ENCODE measurements around the gene GCN1.
"Not testable (repeated sequence)": the region's sequence is repeated elsewhere in the genome, so short reads cannot be mapped to it uniquely, and the experiment has no call there.

Gene GCN1

DNA sequence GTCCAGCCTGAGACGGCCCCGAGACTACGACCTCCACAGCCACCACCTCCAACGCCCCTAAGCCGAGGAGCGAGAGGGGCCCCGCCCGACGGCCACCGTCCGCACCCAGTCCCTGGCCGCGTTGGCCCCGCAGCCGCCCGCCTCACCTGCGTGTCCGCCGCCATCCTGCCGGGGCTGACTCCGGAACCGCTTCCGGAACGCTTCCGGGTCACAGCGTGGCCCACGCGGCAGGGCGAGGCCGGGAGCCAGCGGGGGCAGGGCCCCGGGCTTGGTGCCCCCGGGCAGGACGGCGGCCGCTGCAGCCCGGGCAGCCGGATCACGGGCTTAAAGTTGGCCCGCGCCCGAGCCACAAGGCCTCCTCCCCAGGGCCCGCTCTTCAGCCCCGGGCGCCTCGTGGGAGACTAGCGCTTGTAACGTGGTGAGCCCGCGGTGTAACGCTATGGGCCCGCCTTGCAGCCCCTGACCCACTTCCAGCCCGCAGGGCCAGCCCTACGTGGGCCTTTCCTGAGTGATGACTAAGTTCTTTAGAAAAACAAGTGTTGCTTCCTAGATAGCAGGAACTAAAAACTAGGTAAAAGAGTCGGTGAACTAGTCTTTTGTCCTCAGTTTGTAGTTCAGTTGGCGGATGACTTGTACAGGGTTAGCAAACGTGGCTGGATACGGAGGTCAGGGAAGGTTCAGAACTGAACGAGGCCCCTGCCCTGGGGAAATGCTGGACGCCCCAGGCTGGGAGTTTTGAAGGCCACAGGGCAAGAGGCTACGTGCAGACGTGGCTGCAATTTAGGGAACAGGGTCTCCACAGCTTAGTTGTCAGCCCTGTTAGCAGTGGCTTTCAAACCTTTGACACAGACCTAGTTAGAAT, at the start of gene GCN1:
Gene GCN1, minus strand, starts transcription at position 182 of the 862 bp plus-strand sequence. Its CDS starts 18 bp downstream, at position 164.
- peak; percentile 82 for DNase-seq

DNA sequence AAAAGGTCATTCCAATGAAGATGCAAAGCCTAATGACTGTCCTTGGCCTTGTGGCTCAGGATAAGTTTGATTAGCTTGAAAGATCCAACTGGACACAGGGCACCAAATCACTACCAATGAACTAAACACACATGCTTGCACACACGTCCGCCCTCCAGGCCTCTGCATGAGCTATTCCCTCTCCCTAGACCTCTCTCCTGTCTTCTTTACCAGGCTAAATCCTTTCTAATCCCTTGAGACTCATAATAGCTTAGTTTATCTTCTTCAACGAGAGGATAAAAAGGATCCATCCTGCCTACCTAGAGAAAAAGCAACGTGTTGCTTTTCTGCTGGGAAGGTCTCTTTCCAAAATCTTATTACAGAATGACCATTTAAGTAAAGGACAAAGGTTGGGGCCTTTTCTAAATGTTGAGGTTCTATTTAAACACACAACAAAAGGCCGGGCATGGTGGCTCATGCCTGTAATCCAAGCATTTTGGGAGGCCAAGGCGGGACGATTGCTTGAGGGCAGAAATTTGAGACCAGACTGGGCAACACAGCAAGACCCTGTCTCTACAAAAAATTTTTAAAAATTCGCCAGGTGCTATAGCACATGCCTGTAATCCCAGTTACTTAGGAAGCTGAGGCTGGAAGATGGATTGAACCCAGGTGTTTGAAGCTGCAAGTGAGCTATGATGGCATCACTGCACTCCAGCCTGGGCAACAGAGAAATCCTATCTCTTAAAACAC, 48.6 kb upstream of the GCN1 start:
- DNase-seq: no peak

DNA sequence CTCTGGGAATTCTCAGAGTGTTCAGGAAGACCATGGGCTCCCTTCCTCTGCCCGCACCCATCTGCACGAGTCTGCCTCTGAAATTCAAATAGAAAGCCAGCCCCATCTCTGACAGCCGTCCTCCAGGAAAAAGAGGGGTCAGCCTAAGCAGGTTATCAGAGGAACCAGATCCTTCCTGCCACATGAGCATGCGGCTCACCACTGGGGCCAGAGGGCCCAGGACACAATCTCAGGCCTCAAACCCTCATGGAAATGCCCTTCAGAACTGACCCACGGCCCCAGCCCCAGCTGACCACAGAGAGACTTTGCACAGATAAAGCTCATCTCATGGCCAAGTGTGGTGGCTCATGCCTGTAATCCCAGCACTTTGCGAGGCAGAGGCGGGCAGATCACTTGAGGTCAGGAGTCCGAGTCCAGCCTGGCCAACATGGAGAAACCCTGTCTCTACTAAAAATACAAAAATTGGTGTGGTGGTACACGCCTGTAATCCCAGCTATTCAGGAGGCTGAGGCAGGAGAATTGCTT, 47.8 kb upstream of the GCN1 start:
- DNase-seq: no peak

DNA sequence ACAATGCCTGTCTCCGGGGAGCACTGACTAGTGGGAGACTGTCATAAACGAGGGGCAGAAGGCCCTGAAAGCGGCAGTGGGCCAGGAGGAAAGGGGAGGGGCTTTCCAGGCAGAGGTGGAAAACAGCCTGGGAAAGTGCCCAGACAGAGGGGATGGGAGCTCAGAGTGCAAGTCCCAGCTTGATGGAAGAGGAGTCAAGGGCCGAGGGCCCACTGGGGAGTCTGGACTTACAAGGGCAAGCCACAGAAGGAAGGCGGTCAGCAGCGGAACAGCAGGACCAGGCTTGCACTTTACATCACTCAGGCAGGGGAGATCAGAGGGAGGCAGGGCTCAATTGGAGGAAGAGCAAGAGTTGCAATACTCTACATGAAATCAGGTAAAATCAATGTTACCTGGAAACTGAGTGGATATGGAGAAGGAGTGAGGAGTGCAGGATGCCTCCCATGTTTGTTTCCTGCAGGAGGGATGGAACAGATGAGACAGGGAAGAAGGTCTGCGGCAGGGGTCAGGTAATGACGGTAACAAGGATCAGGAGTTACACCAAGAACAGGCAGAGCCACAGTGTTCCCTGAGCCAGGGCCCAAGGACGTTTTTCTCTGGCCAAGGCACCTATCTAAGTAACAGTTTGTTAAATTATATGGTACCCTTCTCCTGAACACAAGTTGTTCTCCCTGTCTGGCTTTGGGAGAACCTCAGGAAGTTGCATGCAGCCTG, 47.2 kb upstream of the GCN1 start:
- DNase-seq: no peak

DNA sequence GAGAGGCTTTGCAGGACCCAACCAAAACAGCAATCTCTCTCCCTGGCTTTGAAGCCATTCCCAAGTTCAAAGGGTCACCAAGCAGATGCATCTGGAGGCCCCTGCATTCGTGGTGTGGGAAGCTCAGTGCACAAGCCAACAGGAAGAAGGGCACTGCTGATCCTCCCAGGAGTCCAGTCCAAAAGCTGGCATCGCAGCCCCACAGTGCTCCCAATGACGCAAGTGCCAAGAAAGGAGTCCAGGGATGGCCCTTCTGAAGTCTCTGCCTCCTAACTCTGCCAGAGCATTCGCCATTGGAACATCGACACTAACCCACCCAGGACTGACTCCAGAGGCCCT, 45.9 kb upstream of the GCN1 start:
- DNase-seq: no peak

DNA sequence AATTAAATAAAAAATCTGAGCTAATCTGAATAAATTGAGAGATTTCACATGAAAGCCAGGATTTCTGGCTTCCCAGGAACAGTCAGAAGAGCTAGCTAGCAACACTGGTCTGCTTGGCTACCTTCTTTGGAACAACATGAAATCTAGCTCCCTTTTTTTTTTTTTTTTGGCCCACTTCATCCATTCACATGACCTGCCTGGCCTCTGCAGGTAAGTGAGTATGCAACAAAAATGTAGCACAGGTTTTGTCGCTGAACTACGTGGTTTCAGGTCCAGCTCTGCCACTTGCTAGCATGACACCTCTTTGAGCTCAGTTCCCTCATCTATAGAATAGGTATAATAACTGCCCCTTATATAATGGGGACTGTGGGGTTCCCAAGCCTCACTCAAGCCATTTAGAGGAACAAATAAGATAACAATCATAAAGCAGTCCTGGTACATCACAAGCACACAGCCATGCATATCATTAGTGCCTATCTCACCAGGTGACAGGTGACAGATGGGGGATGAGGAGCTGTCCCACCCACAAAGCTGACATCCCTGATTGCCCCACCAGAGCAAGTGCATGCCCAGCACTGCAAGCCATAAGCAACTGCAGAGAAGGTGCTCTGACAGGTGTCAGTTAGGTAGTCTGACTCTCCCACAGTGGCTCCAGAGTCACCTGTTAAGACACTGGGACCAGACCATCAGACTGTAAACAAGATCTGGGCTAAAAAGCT, 45.4 kb upstream of the GCN1 start:
- DNase-seq: no peak

DNA sequence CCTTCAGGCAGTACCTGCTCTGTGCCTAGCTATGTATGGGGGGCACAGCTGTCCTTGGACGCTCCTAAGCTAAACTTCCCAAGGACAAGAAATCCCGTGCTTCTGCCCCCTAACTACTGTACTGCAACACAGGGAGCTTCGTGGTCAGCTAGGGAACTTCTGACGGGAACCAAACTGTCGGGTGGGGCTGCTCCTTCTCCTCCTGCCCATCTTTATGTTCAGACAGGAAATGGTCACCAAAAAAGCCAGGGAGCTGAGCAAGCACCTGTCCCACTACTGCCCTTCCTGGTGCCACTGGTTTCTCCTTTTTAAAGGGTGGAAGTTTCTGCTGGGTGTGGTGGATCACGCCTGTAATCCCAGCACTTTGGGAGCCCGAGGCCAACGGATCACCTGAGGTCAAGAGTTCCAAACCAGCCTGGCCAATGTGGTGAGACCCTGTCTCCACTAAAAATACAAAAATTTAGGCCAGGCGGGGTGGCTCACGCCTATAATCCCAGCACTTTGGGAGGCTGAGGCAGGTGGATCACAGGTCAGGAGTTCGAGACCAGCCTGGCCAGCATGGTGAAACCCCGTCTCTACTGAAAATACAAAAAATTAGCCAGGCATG, 44.4 kb upstream of the GCN1 start:
- no peak for DNase-seq

GRCh38 chr12:120238217-120238616, 43.7 kb upstream of the GCN1 start:
- no peak for DNase-seq

- DNase-seq: peak; percentile 88
Measured at GRCh38 chr12:120237360-120238171, 43.1 kb upstream of the GCN1 start.

GRCh38 chr12:120236809-120237208, 42.3 kb upstream of the GCN1 start:
- DNase-seq: not testable (repeated sequence)

DNA sequence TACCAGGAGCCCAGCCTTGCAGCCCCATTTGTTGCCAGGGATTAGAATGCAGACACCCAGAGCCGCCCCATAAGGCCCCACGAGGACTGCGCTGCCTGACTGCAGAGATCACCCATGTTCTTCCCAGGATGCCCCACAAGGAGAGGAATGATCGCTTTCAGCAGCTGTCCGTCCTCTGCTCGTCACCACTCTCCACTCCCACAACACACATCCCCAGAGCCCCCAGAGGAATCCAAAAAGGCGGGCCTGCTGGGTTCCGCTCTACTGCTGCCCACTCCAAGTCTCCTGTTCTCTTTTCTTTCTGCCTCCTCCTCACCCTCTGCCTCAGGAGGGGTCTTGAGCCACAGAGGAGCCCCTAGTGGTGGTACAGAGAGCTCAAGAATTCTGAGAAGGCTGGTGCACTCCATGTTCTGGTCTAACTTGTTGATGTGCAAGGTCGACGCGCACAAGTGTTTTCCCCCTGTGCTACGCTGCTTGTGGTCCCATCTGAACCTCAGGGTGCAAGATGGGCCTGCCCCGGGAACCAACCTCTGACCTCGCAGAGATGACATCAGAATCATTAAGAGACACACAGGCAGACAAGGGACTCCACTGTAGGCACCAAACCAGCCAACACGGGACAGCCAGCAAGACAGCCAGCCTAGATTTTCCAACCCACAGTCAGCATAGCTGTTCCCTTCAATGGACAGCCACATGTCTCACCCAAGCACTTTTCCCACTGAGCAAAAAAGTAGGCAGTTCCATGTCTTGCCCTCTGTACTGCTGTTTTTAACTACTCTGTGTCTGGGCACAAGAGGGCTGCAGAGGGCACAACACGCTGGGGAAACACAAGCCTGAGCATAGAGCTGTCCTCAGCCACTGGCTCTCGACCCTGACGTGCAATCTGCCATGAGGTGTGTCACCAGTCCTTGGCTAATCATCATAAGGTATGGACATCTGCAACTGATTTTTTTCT, 41.1 kb upstream of the GCN1 start:
- DNase-seq: no peak

GRCh38 chr12:120234643-120235368, 40.3 kb upstream of the GCN1 start:
- peak; percentile 99 for DNase-seq

DNA sequence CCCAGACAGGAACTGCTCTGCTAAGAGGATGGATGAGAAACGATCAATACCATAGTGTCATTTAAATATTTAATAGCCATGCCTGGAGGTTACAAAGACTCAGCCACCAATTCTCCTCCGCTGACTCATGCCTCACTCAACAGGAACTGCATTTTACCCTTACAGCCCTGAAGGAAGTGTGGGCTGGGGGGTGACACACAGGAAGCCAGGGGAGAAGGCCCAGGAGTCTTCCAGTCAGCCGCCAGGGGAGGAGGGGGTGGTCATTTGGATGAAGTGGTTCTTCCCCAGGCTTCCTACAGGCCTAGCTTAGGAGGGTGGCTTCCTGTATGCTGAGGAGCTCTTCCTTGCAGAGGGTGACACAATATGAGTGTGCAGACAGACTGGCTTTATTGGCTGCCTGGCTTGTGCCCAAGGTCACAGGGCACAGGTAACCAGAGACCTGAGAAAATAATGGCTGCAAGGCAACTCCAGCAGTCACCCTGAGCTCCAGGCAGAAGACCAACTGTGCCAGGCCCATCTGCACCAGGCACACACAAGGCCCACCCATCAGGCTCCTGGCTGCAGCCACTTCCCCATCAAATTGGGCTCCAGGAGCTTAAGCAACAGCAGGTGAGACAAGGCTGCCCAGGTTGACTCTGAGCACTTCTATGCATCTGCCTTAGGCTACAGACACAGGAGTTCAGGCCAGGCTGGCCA, 36.9 kb upstream of the GCN1 start:
- DNase-seq: peak; percentile 99

DNA sequence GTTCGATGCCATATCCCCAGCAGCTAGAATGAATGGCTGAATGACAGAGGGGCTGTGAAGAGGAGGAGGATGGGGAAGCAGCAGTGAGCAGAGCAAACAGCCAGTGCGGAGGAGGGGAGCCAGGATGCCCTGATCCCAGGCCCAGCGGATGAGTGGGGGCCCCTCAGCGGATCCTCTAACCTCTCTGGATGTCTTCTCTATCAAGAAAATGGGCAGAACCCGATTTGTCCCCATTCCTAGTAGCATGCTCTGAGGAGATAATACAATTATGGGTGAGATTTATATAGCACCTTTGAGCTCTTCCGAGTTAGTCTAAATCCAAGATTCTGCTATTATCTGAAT, 36.4 kb upstream of the GCN1 start:
- no peak for DNase-seq

GRCh38 chr12:120230326-120230973, 35.9 kb upstream of the GCN1 start:
- peak; percentile 98 for DNase-seq

DNA sequence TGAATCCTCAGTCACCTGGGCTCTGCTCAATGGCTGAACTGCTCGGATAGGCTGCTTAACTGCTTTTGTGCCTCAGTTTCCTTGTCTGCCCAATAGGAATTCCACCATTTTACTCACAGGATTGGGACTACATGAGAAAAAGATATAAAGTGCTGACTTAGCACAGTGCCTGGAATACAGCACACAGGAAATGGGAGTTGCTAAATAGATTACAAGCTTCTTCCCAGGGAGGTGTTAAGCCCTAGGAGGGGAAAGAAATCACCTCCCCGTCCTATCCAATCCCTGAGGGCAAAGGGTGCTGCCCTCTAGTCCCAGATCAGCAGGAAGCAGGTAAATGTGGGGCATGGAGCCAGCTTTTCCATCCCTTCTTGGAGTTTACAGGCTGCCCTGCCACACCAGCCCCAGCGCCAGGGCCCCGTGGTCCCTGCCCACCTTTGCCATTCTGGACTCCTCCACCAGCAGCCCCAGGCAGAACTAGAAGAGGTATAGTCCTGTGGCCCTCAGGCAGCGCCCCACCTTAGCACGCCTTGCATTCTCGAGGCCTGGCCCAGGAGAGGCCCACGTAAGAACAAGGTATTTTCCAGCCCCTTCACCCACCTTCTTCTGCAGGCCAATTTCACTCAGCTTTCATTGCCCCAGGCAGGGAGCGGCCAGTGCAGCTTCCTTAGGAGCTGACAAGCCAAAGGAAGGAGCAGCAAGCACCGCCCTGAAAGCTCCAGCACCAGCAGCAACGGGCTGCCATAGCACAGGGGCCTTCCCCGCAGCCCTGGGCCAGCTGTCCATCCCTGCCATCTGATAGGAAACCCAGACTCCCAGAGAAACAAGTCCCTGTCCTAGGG, 35.2 kb upstream of the GCN1 start:
- peak; percentile 72 for DNase-seq

DNA sequence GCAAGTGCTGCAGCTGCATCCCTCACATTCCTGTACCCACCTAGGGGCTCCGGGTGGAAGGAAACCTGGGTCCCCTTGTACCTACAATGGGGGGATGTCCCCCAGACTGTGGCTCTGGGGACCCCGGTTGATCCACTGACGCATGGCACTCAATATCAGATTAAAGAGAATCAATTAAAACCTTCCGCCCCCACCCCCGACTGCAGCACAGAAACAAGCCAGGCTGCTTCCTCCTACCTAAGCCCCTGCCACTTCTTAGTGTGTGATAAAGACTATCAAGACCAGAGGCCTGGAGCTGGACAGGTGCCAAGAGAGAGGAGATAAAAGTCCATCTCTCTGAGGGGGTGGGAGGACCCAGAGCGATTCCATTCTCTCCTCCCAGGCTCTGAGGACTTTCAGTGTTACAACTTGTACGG, 34.6 kb upstream of the GCN1 start:
- DNase-seq: peak; percentile 21

Measured in EL (cell line).